ENCODE results near the gene THAP3. TPM values are rescaled to one million over a fixed set of nuclear protein-coding genes. Genes with fewer than 3 reads are reported as not detected.

Gene THAP3
- total and polyA plus RNA-seq, 9 of the 15 experiments (the other 6 are each of a cell fraction or from before 2014, with no cell fraction given) = 1.9 to 31.2 (median 18.2) TPM

DNA sequence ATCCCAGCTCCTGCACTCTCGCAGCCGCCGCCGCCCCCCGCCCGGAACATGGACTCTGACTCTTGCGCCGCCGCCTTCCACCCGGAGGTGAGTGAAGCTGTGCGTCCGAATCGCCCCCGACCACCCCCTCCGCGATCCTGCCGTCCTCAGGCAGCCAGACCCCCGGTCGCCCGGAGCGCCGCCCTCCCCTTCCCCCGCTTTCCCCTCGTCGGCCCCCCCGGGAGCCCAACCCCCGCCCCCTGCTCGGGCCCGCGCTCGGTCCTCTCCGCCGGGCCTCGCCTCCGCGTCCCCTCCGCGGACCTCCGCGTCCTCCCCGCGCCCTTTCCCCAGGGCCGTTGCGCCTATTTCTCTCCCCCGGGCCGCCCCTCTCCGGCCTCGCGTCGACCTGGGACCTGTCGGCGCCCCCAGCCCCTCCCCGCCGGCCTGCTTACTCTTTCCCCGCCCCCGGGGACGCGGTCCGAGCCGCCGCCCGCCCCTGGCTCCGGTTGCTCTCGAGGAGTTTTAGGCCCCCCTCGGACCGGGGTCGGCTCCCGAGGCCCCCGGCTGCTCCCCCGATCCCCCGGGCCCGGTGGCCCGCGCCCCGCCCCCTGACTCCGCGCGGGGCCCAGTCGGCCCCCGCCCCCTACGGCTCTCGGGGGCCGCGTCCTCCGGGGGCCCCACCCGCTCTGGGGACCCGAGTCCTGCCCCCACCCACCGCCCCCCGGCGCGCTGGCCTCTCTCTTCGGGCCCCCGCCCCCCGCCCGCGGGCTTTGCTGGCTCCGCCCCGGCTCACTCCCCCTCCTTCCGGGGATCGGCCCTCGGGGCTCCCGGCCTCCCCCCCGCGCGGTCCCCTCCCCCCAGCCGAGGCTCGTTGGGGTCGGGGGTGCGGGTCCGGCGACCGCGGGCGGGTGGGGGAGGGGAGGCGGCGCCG lies 10.4 kb upstream of the THAP3 start (continued):
- TF ChIP-seq RBFOX2 (IDR thresholded peaks at IDR 0.05; ENCODE audit: low read depth, low read length) = peak; percentile 66
- no peak for TF ChIP-seq MLLT1 (IDR thresholded peaks at IDR 0.05)
- peak; percentile 87 for TF ChIP-seq ZBTB7A (IDR thresholded peaks at IDR 0.05; ENCODE audit: borderline replicate concordance, control insufficient read depth, low read depth, low read length)
- TF ChIP-seq UBTF (IDR thresholded peaks at IDR 0.05; ENCODE audit: borderline replicate concordance in 1 of 2, low read depth in 2 of 2, low read length in 2 of 2) = peak in 1 of 2 experiments; percentile 71; a peak in 2 of 4 replicates
- TF ChIP-seq CBX3 (IDR thresholded peaks at IDR 0.05; ENCODE audit: borderline replicate concordance in 1 of 2, low read length in 2 of 2) = no peak
- TF ChIP-seq, protein P1, sequence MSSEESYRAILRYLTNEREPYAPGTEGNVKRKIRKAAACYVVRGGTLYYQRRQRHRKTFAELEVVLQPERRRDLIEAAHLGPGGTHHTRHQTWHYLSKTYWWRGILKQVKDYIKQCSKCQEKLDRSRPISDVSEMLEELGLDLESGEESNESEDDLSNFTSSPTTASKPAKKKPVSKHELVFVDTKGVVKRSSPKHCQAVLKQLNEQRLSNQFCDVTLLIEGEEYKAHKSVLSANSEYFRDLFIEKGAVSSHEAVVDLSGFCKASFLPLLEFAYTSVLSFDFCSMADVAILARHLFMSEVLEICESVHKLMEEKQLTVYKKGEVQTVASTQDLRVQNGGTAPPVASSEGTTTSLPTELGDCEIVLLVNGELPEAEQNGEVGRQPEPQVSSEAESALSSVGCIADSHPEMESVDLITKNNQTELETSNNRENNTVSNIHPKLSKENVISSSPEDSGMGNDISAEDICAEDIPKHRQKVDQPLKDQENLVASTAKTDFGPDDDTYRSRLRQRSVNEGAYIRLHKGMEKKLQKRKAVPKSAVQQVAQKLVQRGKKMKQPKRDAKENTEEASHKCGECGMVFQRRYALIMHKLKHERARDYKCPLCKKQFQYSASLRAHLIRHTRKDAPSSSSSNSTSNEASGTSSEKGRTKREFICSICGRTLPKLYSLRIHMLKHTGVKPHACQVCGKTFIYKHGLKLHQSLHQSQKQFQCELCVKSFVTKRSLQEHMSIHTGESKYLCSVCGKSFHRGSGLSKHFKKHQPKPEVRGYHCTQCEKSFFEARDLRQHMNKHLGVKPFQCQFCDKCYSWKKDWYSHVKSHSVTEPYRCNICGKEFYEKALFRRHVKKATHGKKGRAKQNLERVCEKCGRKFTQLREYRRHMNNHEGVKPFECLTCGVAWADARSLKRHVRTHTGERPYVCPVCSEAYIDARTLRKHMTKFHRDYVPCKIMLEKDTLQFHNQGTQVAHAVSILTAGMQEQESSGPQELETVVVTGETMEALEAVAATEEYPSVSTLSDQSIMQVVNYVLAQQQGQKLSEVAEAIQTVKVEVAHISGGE (CRISPR knock-in tag; IDR thresholded peaks at IDR 0.05) = peak in 1 of 3 experiments; percentile 30; a peak in 1 of 6 replicates
- TF ChIP-seq RBM15 (IDR thresholded peaks at IDR 0.05; ENCODE audit: insufficient read depth, low read length) = no peak
- TF ChIP-seq ETV6 (IDR thresholded peaks at IDR 0.05; ENCODE audit: borderline replicate concordance in 1 of 2, low read depth in 2 of 2, low read length in 1 of 2) = no peak
- TF ChIP-seq ETV6 (CRISPR knock-in tag; IDR thresholded peaks at IDR 0.05; ENCODE audit: borderline replicate concordance) = no peak
- TF ChIP-seq POU5F1 (IDR thresholded peaks at IDR 0.05; ENCODE audit: borderline replicate concordance, low read depth, low read length, partially characterized antibody) = no peak
- TF ChIP-seq, protein P2, sequence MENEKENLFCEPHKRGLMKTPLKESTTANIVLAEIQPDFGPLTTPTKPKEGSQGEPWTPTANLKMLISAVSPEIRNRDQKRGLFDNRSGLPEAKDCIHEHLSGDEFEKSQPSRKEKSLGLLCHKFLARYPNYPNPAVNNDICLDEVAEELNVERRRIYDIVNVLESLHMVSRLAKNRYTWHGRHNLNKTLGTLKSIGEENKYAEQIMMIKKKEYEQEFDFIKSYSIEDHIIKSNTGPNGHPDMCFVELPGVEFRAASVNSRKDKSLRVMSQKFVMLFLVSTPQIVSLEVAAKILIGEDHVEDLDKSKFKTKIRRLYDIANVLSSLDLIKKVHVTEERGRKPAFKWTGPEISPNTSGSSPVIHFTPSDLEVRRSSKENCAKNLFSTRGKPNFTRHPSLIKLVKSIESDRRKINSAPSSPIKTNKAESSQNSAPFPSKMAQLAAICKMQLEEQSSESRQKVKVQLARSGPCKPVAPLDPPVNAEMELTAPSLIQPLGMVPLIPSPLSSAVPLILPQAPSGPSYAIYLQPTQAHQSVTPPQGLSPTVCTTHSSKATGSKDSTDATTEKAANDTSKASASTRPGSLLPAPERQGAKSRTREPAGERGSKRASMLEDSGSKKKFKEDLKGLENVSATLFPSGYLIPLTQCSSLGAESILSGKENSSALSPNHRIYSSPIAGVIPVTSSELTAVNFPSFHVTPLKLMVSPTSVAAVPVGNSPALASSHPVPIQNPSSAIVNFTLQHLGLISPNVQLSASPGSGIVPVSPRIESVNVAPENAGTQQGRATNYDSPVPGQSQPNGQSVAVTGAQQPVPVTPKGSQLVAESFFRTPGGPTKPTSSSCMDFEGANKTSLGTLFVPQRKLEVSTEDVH (IDR thresholded peaks at IDR 0.05; ENCODE audit: low read depth, partially characterized antibody) = no peak
- TF ChIP-seq SP1 (CRISPR knock-in tag; IDR thresholded peaks at IDR 0.05) = no peak
- TF ChIP-seq RB1 (IDR thresholded peaks at IDR 0.05; ENCODE audit: low read depth) = no peak
- TF ChIP-seq CHD1 (IDR thresholded peaks at IDR 0.05; ENCODE audit: low read length) = peak; percentile 69

Data from K562 (cell line).